Activated CD8-positive, alpha-beta T cell treated with anti-CD3 and anti-CD28 coated beads for 36 hours (primary cell): ENCODE results near the gene FILIP1L. TPM values are rescaled to one million over a fixed set of nuclear protein-coding genes. Genes with fewer than 3 reads are reported as not detected.

ENCODE experiments used
- ATAC-seq: fragments of 200-7000 bp; cut with Tn5 transposase; one replicate; pipeline ENCODE4 v1.10.0; 2021; ENCODE audit warnings: mild to moderate bottlenecking, moderate library complexity
- CTCF ChIA-PET: fragments of 350-600 bp; sonication (Branson Sonifier 250); formaldehyde crosslinking; loops from one replicate; lab custom pipeline; 2021; ENCODE audit warnings: antibody characterized with exemption; lab: Charles Lee
- POLR2A ChIA-PET: fragments of 350-600 bp; sonication (Branson Sonifier 250); formaldehyde crosslinking; loops from one replicate; lab custom pipeline; 2021; ENCODE audit warnings: antibody characterized with exemption; lab: Charles Lee
- DNase-seq: peaks from one replicate; pipeline ENCODE4 v3.0.0-alpha.2; 2020
- H3K27ac Mint-ChIP-seq: one replicate; pipeline ENCODE4 v1.8.0; 2021; ENCODE audit warnings: mild to moderate bottlenecking, mixed read lengths
- H3K27me3 Mint-ChIP-seq: one replicate; pipeline ENCODE4 v1.8.0; 2021; ENCODE audit warnings: mixed read lengths
- H3K36me3 Mint-ChIP-seq: one replicate; pipeline ENCODE4 v1.8.0; 2021; ENCODE audit warnings: low read depth, mixed read lengths
- H3K4me1 Mint-ChIP-seq: one replicate; pipeline ENCODE4 v1.8.0; 2021; ENCODE audit warnings: low read depth, mixed read lengths
- H3K4me3 Mint-ChIP-seq: one replicate; pipeline ENCODE4 v1.8.0; 2021; ENCODE audit warnings: mild to moderate bottlenecking, moderate library complexity, mixed read lengths
- H3K9me3 Mint-ChIP-seq: one replicate; pipeline ENCODE4 v1.8.0; 2021; ENCODE audit warnings: mixed read lengths
- intact Hi-C: fragments of 100-400 bp; cut with micrococcal nuclease; formaldehyde crosslinking; loops from one replicate; pipeline ENCODE4 v1.10.0; 2022
- total RNA-seq, 2 experiments: library from RNA; stranded (reverse); gene quantifications; one replicate each; pipeline ENCODE4 v1.2.3, GENCODE V29; 2021
- TF ChIP-seq, protein P1 (sequence below): fragments of 200-600 bp; IDR thresholded peaks from one replicate; pipeline ENCODE4 v1.8.0; 2022; ENCODE audit warnings: antibody characterized with exemption, mild to moderate bottlenecking

The FILIP1L gene
- total RNA-seq, 2 experiments from 2014 or later, result 0.11 to 0.13 TPM

DNA sequence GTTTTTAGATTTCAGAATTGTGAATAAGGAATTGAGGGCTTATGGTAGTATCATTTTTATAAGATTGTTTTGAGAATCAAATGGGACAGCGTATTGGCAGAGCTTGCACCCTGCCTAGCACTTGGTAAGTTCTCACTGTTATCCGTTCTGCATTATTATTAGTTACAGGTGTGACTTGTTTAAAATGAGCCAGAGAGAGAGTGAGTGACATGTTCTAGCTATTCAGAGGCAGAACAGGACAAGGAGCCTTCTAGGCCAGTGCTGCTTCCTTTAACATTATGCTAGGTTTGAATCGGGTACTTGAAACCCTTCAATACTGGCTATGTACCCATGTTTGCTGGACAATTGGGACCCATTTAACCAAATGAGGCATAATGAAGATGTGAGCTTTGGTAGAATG, 133.7 kb downstream of the FILIP1L start:
- POLR2A ChIA-PET, result no interaction called here

DNA sequence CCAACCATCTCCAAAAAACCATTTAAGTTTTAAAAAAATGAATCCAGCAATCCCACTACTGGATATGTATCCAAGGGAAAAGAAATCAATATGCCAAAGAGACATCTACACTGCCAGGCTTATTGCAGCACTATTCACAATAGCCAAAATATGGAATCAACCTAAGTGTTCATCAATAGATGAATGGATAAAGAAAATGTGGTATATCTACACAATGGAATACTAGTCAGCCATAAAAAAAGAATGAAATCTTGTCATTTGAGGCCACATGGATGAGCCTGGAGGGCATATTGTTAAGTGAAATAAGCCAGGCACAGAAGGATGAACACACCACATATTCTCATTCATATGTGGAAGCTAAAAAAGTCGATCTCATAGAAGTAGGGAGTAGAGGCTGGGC, 136.1 kb downstream of the FILIP1L start:
- H3K4me3 Mint-ChIP-seq, result no peak overlapping the region
- ATAC-seq (no peak), DNase-seq (no peak)
- no peaks in the 10 kb centered on the region for H3K4me1 Mint-ChIP-seq
- H3K27me3 Mint-ChIP-seq, result no peaks in the 10 kb centered on the region
- no peak overlapping the region for H3K27ac Mint-ChIP-seq
- peaks cover 15% of the 10 kb centered on the region for H3K36me3 Mint-ChIP-seq
- POLR2A ChIA-PET, result no interaction called here
- intact Hi-C loops, result no loop called here
- TF ChIP-seq, protein P1, sequence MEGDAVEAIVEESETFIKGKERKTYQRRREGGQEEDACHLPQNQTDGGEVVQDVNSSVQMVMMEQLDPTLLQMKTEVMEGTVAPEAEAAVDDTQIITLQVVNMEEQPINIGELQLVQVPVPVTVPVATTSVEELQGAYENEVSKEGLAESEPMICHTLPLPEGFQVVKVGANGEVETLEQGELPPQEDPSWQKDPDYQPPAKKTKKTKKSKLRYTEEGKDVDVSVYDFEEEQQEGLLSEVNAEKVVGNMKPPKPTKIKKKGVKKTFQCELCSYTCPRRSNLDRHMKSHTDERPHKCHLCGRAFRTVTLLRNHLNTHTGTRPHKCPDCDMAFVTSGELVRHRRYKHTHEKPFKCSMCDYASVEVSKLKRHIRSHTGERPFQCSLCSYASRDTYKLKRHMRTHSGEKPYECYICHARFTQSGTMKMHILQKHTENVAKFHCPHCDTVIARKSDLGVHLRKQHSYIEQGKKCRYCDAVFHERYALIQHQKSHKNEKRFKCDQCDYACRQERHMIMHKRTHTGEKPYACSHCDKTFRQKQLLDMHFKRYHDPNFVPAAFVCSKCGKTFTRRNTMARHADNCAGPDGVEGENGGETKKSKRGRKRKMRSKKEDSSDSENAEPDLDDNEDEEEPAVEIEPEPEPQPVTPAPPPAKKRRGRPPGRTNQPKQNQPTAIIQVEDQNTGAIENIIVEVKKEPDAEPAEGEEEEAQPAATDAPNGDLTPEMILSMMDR, result no peak
- H3K9me3 Mint-ChIP-seq, result peaks cover 4% of the 10 kb centered on the region
- CTCF ChIA-PET, result no interaction called here

More for the DNA sequence above, 133.7 kb downstream of the FILIP1L start:
- Mint-ChIP-seq H3K36me3 (peaks cover 15% of the 10 kb centered on the region), H3K4me1 (no peaks in the 10 kb centered on the region), H3K4me3 (no peak overlapping the region), H3K9me3 (peaks cover 4% of the 10 kb centered on the region), H3K27me3 (no peaks in the 10 kb centered on the region), H3K27ac (no peak overlapping the region)
- ATAC-seq (no peak), DNase-seq (no peak)
- CTCF ChIA-PET, result no interaction called here
- intact Hi-C loops, result no loop called here
- TF ChIP-seq, protein P1, result no peak

DNA sequence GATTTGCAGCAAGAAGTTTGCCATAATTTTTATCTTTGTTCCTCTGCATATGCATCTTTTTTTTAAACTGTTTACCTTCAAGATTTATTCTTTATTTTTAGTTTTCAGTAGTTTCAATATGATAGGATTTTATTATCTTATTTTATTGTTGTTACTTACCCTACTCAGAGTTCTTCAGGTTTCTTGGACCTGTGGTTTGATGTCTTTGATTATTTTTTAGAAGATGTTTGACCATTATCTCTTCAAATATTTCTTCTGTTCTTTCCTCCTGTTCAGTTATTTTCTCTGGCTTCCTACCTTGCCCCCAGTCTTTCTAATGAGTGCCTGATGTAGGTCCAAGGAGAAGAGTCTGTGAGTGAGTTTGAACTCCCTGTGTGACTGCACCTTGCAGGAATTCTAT, 137.7 kb downstream of the FILIP1L start:
- CTCF ChIA-PET, result no interaction called here
- TF ChIP-seq, protein P1, result no peak
- H3K4me1 Mint-ChIP-seq, result no peaks in the 10 kb centered on the region

DNA sequence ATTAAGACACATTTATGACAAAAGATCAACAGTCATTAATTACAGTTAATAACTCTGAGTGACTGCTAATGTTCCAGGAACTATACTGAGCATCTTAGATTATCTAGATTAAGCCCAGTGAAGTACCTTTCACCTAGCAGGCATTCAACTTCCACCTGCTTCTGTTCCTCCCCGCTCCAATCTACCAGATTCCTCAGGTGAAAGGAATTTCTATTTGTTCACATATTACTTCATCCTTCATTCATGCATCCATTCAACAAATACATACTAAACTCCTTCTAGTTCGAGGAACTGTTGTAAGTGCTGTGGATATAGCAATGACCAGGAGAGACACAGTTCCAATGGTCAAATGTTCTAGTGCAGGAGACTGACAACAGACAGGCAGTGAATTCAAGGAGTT, 139.3 kb downstream of the FILIP1L start:
- DNase-seq (no peak), ATAC-seq (no peak)
- no peak overlapping the region for H3K27ac Mint-ChIP-seq
- no peak overlapping the region for H3K4me3 Mint-ChIP-seq
- TF ChIP-seq, protein P1, result no peak
- CTCF ChIA-PET, result no interaction called here
- no peaks in the 10 kb centered on the region for H3K27me3 Mint-ChIP-seq
- POLR2A ChIA-PET, result no interaction called here
- intact Hi-C loops, result no loop called here
- peaks cover 4% of the 10 kb centered on the region for H3K9me3 Mint-ChIP-seq
- H3K4me1 Mint-ChIP-seq, result peaks cover 5% of the 10 kb centered on the region
- peaks cover 15% of the 10 kb centered on the region for H3K36me3 Mint-ChIP-seq

More for the DNA sequence above, 137.7 kb downstream of the FILIP1L start:
- DNase-seq, result no peak
- H3K27me3 Mint-ChIP-seq, result no peaks in the 10 kb centered on the region
- H3K27ac Mint-ChIP-seq, result no peak overlapping the region
- no peak for ATAC-seq
- POLR2A ChIA-PET, result no interaction called here
- peaks cover 4% of the 10 kb centered on the region for H3K9me3 Mint-ChIP-seq
- no peak overlapping the region for H3K4me3 Mint-ChIP-seq
- peaks cover 15% of the 10 kb centered on the region for H3K36me3 Mint-ChIP-seq
- intact Hi-C loops, result no loop called here

DNA sequence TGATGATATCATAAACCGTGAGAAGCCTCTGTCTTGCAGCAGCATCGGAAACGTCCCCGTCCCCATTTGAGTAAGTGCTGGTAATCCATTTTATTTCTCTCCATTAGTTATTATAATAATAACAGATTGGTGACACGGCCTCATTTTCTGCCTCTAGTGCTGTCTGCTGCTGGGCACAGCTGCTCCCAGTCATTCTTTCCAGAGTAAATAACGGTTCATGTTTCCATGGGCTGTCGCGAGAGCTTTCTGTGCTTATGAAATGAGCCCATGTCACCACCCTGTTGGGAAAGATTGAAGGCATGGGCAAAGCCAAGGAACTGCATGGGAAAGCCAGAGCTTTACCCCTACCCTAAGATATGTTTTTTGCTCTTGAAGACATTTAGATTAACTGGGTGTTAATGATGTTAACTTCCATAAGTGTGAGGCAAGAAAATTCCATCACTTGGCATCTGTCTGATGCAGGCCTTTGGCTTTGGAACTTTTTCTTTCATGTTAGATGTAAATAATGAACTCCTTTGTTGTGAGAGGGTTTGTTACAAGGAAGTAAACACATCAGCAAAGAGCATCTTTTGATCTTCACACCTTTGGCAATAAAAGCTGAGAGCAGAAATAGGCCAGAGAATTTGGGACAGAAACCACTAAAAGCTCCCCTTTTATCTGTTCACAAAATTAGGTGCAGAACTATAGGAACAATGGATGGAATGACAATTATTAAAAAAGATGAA, 141.8 kb downstream of the FILIP1L start:
- H3K27ac Mint-ChIP-seq, result no peak overlapping the region
- intact Hi-C loops, result no loop called here
- H3K27me3 Mint-ChIP-seq, result no peaks in the 10 kb centered on the region
- ChIA-PET CTCF (interaction anchor here (1.0 to 1.8 kb wide), 2 partner anchors 10 to 13 kb away, joined by 3 to 5 read pairs; no protein-coding TSS in a partner anchor), POLR2A (no interaction called here)
- no peak overlapping the region for H3K4me3 Mint-ChIP-seq
- TF ChIP-seq, protein P1, result no peak
- peaks cover 18% of the 10 kb centered on the region for H3K36me3 Mint-ChIP-seq
- ATAC-seq, result no peak
- no peak for DNase-seq
- H3K9me3 Mint-ChIP-seq, result peaks cover 4% of the 10 kb centered on the region
- peaks cover 18% of the 10 kb centered on the region for H3K4me1 Mint-ChIP-seq
